ENCODE data around the gene OASL. TPM values are rescaled to one million over a fixed set of nuclear protein-coding genes. Genes with fewer than 3 reads are reported as not detected.

OASL gene
- total RNA-seq, 1 donor from 2014 or later, result 1.2 TPM

DNA sequence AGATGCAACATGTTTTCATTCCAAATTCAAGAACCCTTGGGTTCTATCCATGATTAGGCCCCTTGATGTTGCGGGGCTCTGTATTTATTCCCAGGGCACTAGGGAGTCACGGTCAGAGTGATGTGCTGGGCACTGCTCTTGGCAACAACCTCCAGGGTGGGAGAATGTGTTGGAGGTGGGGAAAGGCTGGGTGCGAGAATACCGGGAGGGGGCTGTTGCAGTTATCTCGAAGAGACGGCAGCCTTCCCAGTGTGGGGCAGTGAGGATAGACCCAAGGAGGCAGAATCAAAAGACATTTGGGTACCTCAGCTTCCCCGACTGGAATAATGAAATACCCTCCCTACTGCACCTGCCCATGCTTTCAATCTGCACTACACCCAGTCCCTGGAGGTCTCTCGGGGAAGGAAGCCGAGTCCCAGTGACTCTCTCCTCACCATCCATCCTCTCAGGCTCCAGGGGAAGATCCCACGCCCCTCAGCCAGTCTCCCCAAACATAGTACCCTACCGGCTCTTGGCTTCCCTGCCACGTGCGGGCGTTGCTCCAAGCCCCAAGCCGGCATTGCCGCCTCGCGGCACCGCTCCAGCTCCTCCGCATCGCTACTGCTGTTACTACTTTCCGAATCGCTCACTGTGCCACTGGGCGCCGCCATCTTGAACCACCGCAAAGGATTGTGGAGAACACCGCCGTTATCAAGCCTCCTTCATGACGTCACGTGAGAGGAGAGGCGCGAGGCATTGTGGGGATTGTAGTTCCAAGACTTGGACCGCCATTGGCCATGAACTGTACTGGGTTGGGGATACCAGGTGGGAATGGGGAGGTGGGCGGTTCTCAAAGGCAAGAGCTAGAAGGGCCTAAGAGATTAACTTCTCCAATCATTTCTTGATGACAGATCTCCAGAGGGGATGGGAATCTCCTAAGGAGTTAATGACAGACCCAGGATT is 22.9 kb downstream of the OASL start, which contains the start of gene C12orf43:
Gene C12orf43 (minus strand): TSS at position 663 of the 942 bp plus-strand sequence. CDS start 13 bp downstream, at position 650.
- DNase-seq (ENCODE audit: low read depth), result peak; percentile 95

DNA sequence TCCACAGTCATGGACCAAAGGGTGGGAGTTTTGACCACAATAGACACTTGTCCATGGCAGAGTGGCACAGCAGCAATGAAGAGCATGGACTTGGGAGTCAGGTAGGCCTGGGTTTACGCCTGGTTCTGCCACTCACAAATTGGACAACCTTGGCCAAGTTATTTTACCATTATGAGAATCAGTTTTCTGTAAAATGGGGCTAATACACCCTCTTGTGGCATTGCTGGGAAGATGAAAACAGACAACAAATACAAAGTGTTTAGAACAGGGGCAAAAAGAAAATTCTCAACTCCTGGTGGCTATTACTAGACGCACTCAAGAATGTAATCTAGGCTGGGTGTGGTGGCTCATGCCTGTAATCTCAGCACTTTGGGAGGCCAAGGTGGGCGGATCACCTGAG is 25.3 kb downstream of the OASL start:
- DNase-seq (ENCODE audit: low read depth), result no peak

DNA sequence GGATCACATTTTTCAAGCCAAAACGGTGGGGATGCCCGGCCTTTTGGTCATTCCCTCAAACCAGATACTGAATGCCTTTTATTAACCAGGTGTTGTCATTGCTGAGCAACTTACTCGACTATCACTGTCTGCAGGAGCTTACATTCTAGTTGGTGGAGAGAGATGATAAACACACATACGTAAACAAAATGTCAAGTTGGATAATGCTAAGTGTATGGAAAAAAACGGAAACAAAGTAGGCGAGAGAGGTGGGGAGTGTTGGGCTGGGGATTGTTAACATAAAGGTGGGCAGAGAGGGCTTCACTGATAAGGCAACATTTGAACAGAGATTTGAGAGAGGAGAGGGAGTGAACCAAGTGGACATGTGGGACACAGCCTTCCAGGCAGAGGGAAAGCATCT is 27.2 kb downstream of the OASL start:
- DNase-seq (ENCODE audit: low read depth), result no peak

DNA sequence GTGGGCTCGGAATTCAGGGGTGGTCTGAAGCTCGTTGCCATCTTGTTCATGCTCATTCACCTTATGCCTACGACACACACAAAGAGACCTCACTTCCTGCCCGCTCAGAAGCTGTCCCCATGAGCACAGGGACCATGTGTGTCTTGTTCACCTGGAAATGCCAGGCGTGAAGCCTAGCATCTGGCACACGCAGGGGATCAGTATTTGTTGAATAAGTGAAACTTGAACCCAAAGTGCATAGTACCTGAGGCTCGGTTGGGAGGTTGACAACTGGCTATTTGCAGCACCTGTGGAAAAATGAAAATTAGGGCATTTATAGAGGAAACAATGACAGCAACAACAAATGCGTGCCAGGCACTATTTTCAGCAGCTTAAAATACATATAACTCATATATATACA is 28.2 kb downstream of the OASL start:
- DNase-seq (ENCODE audit: low read depth), result no peak

DNA sequence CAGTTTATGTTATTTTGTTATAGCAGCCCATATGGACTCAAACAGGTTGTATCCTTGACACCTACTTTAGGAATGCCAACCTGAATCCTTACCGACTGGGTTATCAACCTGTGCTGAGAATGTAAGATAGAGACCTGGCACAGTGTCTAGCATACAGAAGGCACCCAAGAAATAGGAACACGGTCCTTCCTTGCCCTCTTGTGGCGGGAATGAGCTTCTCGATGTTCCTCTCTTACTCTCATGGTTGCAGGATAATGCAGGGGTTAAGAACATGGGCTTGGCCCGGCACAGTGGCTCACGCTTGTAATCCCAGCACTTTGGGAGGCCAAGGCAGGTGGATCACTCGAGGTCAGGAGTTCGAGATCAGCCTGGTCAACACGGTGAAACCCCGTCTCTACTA is 29.3 kb downstream of the OASL start:
- peak; percentile 24 for DNase-seq (ENCODE audit: low read depth)

DNA sequence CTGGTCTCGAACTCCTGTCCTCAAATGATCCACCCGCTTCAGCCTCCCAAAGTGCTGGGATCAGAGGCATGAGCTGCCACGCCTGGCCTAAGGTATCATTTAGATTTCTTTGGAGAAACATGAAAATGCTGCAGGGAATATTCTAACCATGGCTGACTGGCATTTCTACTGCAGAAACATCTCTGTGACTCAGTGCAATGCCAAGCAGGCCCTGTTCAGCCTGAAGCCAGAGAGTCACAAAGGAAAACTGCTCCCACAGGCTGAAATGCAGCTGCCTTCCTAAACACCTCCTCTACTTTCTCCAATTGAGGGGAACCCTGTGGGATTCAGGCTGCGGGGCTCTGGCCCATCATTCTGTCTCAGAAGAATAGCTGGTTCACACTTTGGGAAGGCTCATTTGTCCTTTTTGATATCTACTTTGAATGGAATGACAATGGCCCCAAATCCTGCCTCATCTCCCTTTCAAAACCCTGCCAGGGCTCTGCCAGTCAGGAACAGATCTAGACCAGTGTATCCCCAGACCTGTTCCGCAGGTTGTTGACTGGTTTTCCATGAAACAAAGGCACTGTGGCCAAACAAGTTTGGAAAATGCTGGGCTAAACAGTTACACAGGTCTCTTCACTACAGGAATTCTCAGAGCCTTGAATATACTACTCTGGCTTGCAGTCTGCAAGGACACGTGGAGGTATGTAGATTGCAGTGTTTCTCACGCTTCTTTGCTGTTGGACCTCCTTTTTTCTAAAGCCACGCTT is 30.5 kb downstream of the OASL start:
- DNase-seq (ENCODE audit: low read depth), result no peak

DNA sequence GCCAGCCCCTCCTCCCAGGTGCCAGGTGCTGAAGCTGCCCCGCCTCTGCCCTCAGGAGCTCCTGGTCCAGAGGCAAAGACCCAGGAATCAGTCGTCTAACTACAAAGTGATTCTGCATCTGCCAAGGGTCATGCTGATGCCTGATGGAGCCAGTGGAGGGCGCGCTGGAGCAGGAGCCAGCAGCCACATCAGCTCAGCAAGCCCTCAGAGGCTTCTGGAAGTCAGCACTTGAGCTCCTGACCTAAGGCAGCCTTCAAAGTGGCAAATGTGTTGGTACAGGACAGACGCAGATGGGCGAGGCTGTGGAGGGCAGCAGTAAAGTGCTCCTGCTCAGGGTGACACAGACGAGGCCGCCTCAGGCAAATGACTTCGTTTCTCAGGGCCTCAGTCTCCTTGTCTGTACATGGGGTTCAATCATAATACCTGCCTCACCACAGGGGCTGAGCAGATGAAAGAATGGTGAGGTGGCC is 33.7 kb downstream of the OASL start:
- peak; percentile 34 for DNase-seq (ENCODE audit: low read depth)

DNA sequence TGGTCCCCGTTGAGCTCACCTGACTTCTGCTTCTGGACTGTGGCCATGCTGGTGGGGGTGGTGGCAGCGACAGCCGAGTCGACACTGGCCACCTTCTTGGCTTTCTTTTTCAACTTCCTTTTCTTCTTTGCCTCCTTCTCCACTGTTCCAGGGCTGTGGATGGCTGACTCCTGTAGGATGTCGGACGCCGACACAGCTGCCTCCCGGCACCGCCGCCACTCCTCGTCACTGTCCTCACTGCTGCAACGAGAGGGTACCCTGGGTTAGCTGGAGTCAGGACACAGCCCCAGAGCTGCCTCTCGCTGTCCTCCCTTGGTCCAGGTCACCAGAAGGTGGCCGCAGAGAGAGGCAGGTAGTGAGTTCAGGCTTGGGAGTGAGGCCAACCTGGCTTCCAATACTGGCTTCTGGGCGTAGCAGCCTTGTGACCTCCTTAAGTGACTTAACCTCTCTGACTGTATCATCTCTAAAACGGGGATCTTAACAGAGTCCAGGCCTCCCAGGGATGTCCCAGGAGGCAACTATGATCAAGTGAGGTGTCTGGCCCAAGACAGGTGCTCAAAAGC is 34.7 kb downstream of the OASL start:
- no peak for DNase-seq (ENCODE audit: low read depth)

DNA sequence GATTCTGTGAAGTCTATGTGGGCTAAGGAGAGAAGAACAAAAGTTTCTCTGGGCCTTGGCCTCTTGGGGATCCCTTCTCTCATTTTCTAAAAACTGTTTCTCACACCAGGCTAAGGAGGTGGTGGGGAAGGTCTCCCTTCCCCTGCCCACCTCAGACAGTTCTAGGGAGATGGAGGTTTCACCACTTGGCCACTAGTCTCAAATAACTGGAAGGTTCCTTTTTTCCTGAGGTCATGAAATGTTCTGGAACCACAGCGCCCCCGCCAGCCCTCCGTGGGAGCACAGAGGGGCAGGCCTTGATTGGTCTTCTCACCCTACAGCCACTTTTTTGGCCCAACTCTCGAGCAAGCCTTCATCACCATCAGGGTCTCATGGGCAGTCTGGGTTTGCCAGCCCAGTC is 35.4 kb downstream of the OASL start:
- no peak for DNase-seq (ENCODE audit: low read depth)

DNA sequence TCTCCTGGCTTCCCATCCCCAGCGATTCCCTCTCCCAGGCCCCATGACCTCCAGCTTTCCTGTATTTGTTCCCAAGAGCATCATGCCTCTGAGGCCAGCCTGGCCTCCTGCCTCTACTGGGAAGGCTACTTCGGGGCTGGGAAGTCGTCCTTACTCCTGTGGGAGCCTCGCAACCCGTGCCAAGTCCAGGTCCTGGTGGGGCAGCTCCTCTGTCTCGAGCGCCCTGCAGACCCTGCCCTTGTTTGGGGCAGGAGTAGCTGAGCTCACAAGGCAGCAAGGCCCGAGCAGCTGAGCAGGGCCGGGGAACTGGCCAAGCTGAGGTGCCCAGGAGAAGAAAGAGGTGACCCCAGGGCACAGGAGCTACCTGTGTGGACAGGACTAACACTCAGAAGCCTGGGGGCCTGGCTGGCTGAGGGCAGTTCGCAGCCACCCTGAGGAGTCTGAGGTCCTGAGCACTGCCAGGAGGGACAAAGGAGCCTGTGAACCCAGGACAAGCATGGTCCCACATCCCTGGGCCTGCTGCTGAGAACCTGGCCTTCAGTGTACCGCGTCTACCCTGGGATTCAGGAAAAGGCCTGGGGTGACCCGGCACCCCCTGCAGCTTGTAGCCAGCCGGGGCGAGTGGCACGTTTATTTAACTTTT is 37.1 kb downstream of the OASL start:
- no peak for DNase-seq (ENCODE audit: low read depth)

DNA sequence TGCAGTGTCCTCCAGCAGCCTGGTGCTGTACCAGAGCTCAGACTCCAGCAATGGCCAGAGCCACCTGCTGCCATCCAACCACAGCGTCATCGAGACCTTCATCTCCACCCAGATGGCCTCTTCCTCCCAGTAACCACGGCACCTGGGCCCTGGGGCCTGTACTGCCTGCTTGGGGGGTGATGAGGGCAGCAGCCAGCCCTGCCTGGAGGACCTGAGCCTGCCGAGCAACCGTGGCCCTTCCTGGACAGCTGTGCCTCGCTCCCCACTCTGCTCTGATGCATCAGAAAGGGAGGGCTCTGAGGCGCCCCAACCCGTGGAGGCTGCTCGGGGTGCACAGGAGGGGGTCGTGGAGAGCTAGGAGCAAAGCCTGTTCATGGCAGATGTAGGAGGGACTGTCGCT is 38.0 kb downstream of the OASL start:
- DNase-seq (ENCODE audit: low read depth), result peak; percentile 55

DNA sequence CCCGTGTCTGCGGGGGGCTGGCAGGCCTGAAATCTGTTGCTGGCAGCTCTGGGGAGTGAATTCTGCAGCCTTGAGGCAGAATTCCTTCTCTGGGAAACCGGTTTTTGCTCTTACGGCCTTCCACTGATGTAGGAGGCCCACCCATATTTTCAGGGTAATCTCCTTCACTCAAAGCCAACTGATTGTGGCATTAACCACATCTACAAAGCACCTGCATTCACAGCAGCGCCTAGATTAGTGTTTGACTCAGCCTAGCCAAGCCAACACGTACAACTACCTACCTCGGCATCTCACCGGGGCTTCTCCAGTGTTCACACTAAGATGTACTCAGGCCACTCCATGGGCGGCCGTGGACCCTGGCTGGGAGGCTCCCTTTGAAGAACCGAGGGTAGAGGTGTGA is 38.5 kb downstream of the OASL start:
- DNase-seq (ENCODE audit: low read depth), result no peak

DNA sequence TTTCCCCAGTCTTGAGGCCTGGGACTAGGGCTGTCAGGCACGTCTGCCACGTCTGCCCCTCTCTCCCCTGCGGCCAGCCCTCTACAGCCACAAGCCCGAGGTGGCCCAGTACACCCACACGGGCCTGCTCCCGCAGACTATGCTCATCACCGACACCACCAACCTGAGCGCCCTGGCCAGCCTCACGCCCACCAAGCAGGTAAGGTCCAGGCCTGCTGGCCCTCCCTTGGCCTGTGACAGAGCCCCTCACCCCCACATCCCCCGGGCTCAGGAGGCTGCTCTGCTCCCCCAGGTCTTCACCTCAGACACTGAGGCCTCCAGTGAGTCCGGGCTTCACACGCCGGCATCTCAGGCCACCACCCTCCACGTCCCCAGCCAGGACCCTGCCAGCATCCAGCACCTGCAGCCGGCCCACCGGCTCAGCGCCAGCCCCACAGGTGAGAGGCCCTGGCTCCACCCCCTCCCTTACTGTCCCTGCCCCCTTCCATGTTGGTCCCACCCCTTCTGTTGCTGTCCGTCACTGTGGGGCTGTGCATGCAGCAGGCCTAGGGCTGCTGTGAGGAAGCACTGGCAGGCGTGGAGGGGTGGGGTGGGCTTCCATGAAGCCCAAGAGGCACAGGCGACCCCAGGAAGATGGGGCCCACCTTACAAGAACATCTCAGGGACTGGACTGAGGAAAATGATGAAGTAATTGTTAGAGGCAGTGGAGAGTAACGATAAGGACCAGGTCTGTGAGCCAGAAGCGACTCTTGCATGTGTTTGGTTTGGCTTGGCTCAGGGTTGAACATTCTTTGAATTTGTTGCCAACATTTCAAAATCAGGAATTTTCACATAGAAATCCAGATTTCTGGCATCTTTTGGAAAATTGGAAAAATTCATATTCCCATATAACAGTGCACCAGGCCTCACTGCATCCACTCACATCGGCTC is 39.6 kb downstream of the OASL start:
- peak; percentile 12 for DNase-seq (ENCODE audit: low read depth)

DNA sequence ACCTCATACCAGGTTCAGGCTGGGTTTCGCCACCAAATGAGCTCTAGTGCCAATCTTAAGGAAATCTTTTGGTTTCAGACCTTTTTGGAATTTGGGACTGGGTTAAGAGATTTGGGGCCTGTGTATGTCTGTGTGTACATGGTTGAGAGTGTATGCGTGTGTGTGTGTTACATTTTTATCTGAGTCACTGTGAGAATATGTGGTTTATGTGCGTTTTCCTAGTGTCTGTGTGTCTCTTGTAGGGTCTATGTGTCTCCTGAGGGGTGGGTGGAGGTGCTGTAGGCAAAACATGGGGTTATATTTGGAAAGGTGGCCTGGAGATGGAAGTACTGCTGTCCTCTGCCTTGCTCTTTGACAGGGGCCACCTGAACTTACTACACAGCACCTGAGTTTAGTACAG is 40.6 kb downstream of the OASL start:
- no peak for DNase-seq (ENCODE audit: low read depth)

DNA sequence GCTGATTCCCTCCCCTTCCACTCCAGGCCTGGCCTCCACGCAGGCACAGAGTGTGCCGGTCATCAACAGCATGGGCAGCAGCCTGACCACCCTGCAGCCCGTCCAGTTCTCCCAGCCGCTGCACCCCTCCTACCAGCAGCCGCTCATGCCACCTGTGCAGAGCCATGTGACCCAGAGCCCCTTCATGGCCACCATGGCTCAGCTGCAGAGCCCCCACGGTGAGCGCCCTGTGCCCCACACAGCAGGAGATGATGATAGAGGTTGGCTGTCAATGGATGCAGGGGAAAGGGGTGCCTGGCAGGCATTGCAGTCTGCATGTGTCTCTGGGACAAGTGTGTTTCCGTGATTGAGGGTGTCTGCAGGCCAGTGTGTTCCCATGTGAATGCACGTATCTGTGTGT is 41.6 kb downstream of the OASL start:
- DNase-seq (ENCODE audit: low read depth), result no peak

DNA sequence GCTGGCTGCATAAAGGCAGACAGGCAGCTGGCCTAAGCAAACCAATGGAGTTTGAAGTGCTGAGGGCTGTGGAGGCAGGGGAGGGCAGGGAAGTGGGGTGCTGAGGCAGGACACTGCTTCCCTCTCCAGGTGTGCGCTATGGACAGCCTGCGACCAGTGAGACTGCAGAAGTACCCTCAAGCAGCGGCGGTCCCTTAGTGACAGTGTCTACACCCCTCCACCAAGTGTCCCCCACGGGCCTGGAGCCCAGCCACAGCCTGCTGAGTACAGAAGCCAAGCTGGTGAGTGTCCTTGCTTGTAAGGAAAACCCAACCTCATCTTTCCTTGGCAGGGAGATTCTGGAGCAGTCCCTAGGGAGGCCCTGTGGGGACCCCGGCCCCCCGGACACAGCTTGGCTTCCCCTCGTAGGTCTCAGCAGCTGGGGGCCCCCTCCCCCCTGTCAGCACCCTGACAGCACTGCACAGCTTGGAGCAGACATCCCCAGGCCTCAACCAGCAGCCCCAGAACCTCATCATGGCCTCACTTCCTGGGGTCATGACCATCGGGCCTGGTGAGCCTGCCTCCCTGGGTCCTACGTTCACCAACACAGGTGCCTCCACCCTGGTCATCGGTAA is 42.8 kb downstream of the OASL start:
- DNase-seq (ENCODE audit: low read depth), result no peak

DNA sequence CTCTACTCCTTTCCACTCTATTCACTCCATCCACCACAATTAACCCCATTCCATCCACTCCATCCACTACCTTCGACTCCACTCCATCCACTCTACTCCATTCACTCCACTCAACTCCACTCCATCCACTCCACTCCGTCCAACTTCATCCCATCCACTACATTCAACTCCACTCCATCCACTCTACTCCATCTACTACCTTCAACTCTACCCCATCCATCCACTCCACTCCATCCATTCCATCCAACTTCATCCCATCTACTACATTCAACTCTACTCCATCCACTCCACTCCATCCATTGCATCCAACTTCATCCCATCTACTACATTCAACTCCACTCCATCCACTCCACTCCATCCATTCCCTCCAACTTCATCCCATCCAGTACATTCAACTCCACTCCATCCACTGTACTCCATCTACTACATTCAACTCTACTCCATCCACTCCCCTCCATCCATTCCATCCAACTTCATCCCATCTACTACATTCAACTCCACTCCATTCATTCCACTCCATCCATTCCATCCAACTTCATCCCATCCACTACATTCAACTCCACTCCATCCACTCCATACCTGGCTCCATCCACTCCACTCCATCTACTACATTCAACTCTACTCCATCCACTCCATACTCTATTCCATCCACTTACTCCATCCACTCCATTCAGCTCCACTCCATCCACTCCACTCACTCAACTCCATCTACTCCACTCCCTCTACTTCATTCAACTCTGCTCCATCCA is 44.3 kb downstream of the OASL start:
- no peak for DNase-seq (ENCODE audit: low read depth)

DNA sequence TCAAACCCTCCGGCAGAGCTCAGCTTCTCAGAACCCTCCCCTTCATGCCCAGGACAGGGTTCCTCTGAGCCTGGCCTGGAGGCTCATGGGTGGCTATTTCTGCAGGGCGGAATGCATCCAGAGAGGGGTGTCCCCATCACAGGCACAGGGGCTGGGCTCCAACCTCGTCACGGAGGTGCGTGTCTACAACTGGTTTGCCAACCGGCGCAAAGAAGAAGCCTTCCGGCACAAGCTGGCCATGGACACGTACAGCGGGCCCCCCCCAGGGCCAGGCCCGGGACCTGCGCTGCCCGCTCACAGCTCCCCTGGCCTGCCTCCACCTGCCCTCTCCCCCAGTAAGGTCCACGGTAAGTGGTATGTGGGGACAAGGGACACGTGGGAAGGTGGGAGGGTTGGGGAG is 45.0 kb downstream of the OASL start:
- no peak for DNase-seq (ENCODE audit: low read depth)

DNA sequence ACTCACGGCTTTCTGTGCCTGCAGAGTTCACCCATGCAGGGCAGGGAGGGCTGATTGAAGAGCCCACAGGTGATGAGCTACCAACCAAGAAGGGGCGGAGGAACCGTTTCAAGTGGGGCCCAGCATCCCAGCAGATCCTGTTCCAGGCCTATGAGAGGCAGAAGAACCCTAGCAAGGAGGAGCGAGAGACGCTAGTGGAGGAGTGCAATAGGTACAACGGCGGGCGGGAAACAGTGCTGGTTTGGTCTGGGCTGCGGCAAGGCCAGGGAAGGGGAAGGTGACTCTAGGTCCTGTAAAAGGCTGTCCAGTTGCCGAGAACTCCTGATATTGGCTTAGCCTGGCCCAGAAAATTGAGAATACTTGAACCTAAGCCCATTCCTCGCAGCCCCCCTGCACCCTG is 45.5 kb downstream of the OASL start:
- DNase-seq (ENCODE audit: low read depth), result no peak
